Ovary (tissue), 3 donors: ENCODE data around the gene TEX44.

Experiments
- CTCF ChIP-seq, 3 donors: fragments of 450-650 bp in 2 of 3; fragments of 200-600 bp in 1 of 3; IDR thresholded peaks; one replicate each; pipeline versions ENCODE4 v1.5.1 to v1.8.0; 2016 to 2022; ENCODE audit warnings: antibody characterized with exemption in 3 of 3, mild to moderate bottlenecking in 1 of 3
- POLR2A ChIP-seq: fragments of 450-650 bp; IDR thresholded peaks from one replicate; pipeline ENCODE4 v1.6.1; 2017; ENCODE audit warnings: antibody characterized with exemption, mild to moderate bottlenecking, moderate library complexity
- donor health status: DM: no; HTN: no; CAD: no.

DNA sequence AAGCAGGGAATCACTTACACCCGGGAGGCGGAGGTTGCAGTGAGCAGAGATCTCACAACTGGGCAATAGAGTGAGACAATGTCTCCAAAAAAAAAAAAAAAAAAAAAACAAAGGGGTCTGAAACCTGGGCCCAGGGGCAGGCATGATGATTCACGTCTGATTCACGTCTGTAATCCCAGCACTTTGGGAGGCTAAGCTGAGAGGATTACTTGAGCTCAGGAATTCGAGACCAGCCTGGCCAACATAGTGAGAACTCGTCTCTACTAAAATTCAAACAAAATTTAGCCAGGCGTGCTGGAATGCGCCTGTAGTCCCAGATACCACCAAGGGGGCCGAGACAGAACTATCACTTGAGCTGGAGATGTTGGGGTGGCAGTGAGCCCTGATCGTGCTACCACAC is 30.3 kb downstream of the TEX44 start:
- no peak for TF ChIP-seq POLR2A
- no peak for TF ChIP-seq CTCF (IDR thresholded peaks at IDR 0.05)
